ENCODE data around the gene SLIT3.

The SLIT3 gene

DNA sequence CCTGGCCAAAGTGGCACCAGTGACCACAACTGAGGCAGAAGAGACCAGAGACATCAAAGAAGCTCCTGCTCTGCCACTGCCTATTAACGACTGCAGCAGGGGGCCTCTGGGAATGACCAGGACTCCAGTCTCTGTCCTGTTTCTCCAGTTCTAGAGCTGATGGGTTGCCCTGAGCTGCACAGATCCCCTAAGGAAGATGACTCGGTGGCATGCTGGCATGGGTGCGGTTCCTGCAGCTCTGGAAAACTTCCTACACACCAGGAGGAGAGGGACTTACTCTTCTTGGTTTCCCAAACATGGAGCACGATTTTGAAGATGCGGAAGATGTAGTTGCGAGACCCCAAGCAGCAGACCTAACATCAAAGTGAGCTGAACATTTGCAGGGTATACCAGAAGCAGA lies 2.7 kb downstream of the SLIT3 start:
- DNase-seq: no peak

GRCh38 chr5:169296419-169297143 lies 4.4 kb downstream of the SLIT3 start:
- DNase-seq: no peak

DNA sequence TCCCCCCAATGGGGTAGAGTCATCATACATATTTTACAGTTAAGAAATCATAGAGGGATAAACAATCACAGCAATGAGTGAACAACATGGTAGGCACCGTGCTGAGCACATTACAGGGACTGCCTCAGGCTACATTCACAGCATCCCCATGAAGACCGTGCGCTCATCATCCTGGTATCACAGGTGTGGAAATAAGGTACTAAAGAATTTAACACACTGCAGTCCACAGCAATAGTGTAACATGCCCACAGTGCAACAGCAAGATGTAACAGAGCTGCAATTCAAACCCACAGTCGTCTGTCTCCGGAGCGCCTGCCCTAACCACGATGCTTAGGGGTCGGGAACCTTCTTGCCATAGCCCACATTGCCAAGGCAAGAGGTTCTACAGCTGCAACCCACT lies 5.6 kb downstream of the SLIT3 start:
- no peak for DNase-seq

DNA sequence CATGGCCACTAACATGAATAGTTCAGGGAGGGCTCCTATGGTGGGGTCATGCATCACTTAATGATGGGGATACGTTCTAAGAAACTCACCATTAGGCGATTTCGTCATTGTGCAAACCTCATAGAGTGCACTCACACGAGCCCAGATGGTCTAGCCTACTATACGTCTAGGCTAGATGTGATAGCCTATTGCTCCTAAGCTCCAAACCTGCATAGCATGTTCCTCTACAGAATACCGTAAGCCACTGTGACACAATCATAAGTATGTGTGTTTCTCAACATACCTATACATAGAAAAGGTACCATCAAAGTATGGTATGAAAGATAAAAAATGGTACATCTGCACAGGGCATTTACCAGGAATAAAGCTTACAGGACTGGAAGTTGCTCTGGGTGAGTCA lies 6.3 kb downstream of the SLIT3 start:
- no peak for DNase-seq

DNA sequence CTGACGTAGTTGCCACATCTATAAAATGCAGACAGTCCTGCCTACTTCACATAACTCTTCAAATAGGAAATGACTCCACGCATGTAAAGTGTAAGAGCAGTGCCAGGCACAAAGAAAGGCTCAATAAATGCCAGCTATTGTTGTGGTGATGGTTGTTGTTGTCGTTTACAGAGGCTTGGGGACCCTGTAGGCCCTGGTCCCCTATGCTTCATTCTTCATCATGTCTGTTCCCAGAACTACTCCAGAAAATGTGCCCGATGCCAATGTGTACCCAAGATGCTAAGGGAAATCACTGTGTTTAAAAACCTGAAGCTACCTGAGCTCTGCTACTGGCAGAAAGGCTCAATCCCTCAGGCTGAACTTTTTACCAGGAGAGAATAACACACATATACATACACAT lies 9.1 kb downstream of the SLIT3 start:
- DNase-seq: no peak

DNA sequence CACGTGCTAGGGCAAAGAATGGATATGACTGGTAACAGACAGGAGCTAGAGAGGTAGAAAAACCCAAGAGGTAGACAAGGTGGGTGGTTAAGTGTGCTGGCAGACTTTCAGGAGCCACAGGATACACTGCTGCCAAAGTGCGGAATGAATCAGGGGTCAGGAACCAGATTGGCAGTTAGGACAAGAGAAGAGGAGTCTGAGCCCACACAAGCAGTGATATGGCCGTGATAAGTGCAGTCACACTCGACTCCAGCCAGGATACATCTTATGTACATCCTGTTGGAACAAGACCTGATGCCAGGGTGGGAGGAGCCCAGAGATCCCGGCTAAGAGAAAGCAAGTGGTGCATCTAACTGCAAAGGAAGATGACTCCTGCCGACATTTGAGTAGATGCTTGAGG lies 10.0 kb downstream of the SLIT3 start:
- no peak for DNase-seq

DNA sequence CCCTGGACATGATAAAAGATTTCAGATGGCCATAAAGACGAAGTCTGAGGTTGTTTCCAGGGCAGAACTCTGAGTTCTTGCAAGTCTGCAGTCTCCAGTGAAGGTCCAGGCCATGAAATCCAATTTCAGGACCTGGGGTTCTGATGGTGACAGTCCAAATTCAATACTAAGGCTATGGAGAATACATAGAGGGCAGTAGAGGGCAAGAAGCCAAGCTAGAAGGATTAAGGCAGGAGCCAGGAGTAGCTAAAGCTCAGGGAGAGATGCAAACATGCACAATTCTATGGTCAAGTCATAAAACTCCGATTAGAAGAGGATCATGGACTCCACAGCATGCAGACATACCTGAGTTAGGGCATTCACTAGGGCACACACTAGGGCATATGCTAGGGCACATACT lies 11.4 kb downstream of the SLIT3 start:
- no peak for DNase-seq

DNA sequence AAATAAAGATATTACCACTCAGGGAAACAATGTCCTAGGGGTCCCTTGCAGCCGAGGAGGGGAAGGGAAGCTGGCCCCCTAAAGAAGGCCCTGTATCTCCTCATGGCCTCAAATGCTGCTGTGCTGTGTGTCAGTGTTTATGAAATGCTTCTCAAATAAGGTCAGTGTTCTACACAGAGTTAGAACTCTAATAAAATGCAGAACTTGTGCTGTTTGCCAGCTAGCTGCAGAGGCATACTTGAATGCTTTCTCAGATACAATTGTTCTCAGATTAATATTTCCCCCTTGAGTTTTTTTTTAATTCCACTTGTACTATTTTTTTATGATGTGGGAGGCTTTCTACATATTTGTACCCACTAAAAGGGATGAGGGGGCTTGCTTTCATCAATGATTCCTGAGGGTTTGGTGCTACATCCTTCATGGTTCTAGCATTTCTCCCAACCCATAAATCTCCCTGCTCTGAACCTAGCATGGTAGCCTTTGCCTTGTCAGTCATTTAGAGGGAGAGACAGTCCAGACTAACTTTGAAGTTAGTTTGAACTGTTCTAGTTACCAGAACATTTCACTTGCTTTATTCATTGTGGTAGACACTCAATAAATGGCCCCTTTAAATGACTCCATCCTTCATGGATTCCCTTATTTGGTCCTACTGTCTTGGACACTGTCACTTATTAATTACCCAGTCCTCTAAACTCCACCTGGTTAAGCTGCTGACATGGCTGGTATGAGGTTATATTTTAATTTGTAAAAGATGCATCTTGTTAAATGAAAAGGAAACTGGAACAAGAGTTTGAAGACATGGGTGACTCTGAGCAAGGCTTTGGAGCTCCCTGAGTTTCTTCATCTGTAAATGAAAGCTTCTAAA lies 12.6 kb downstream of the SLIT3 start:
- DNase-seq: no peak

- no peak for DNase-seq
Observed at GRCh38 chr5:169287529-169287928, 13.4 kb downstream of the SLIT3 start.

DNA sequence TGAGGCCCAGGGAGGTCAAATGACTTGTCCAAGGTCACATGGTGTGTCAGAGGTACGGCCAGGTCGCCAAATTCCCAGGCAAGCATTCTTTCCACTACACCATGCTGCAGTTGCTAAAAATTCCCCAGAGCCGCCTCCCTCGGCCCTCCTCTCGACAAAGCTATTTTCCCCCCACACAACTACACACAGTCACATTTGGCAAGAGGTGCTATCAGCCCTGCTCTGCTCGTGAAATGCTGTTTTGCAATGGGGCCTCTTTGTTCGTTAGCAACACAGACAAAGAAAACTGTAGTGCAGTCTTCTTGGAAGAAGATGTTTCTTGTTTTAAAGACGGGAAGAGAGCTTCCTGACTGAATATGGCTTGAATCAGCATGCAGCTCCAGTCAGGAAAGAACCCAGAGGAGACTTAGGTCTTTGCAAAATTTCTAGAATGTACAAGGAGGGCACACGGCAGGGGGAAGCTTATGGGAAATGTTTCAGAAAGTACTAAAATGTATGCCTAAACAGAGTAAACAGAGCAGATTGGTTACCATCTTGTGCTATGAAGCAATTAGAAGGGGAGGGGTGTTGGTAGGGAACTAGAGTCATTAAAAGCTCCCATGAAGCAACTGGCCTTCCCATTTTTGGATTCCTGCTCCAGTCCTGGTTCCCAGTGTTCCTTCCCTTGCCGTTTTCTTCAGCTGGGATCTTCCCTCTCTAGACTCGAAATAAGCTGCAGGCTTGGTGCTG lies 14.2 kb downstream of the SLIT3 start:
- DNase-seq: no peak

- DNase-seq: no peak
Observed at GRCh38 chr5:169283887-169284286, 17.1 kb downstream of the SLIT3 start.

DNA sequence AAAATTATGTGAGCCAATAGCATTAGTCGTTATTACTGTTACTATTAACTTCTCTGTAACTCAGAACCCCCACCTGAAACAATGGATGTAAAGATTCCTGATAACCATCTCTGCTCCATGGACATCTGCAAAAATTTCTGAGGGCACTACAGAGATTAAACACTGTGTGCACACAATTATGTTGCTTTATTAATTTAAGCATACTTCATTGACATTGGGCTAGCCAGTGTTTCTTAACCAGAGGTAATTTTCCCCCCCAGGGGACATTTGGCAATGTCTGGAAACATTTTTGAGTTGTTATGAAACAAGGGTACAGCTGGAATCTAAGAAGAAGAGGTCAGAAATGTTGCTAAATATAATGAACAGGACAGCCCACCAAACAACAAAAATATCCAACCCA lies 19.3 kb downstream of the SLIT3 start:
- no peak for DNase-seq

GRCh38 chr5:169280696-169281095 lies 20.2 kb downstream of the SLIT3 start:
- no peak for DNase-seq

DNA sequence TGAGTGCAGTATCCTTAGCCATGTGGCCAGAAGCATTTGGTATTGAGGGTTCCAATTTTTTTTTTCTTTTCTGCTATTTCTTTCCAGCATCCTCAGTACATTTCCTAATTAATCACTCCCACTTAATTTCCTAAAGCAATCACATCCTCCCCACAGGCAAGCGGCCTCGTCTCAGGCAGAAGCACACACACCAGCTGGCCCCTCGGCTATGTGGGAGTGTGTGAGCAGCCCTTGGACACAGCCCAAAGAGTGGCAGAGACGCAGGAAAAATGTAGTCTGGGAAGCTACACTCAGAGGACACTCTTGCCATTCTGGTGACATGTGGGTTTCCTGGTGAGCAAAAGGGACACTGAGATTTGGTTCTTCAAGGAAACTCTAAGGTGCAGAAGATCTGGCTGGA lies 20.7 kb downstream of the SLIT3 start:
- DNase-seq: no peak

DNA sequence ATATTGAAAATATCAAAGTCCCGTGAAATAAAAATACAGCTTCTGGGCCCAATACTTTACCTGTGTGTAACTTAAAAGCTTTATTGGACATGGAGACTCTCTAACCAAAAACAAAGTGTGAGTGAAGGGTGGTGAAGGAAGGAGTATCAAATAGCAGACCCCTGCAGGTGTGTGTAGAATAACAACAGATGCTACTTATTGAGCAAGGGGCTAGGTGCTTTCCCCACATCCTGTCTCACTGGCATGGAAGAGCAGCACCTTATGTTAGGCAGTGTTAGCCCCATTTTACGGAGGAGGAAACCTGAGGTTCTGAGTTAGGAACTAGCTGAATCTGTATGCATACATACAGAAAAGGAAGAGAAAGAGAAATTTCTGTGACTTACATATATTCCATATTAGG lies 21.8 kb downstream of the SLIT3 start:
- DNase-seq: no peak

DNA sequence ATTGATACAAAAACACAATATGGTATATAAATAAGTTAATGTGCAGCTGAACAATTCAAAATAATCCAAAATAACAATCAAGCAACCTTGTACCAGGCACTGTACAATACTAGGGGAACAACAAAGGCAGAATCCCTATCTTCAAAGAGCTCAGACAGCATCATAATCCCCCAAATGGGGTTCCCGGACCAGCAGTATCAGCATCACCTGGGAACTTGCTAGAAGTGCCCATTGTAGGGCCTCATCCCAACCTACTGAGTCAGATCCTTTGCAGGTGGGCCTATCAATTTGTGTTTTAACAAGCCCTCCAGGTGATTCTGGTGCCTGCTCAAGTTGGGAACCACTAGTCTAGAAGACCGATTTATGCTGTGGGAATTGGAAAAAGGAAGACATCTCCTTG lies 27.1 kb downstream of the SLIT3 start:
- DNase-seq: no peak

DNA sequence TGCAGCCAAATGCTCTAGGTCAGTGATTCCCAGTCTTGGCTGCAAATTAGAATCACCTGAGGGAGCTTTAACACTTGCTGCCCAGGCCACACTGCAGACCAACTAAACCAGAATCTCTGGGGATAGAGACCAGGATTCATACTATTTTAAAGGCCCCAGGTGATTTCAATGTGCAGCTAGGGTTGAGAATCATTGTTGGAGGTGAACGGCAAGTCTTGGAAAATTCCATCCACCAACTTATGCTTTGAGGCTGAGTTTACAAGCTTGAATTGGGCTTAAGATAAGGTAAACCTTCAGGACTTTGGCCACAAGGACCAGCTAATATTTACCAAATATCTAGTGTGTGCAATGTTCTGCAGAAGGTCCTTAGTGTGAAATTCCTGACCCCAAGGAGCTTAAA lies 27.5 kb downstream of the SLIT3 start:
- no peak for DNase-seq

- DNase-seq: no peak
Observed at GRCh38 chr5:169272731-169273427, 28.1 kb downstream of the SLIT3 start.

GRCh38 chr5:169272111-169272510 lies 28.8 kb downstream of the SLIT3 start:
- no peak for DNase-seq

- no peak for DNase-seq
Observed at GRCh38 chr5:169270827-169271226, 30.1 kb downstream of the SLIT3 start.

DNA sequence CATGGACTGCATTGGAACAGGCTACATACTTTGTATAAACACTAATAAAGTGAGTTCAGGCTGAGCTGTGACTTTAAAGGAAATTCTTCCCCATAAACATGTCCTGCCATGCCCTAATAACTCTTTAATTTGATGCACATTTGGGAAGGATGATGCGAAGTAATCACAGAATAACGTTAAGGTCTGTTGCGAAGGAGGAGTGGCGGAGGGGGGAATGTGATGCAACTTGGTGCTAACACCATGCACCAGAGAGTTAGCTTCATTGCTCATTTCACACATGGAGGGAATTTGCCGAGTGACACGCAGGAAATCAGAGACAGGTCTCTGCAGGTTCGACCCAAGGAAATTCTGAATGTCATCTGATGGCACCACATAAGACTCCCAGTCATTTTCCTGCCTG lies 32.9 kb downstream of the SLIT3 start:
- no peak for DNase-seq

DNA sequence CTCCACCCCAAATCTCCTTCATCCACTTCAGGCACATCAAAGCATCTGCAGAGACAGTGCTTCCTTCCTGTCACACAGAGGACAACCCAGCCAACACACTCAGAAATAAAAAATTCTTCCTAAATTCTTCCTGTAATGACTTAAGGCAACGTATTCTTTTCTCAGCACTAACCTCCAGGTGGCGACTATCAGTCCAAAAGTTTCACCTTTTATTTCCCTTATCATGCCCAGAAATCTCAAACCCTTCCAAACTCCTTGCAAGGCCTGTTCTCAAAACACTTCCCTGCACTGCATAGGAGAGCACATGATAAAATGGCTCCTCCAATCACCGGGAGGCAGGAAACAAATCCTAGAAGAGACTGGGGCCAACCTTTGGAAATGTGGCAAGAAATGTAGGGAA lies 35.1 kb downstream of the SLIT3 start:
- DNase-seq: no peak

DNA sequence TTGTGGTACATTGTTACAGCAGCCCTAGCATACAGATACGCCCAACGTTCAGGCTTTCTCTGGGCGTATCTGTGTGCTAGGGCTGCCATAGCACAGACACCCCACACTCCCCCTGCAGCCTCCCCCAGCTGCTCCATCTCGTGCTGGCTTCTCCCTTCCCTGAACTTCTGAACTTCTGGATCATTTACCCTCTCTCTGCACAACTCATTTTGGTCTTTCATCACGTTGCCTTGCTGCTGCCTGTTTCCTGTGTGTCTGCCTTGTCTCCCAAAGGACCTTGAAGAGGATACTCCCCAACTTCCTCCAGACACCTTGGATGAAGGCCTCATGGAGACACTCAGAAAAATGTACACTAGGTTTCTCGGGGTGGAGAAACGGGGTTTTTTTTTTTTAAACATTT lies 37.3 kb downstream of the SLIT3 start:
- no peak for DNase-seq
